PC-9 (cell line): ENCODE results near the gene DRD2. TPM values are rescaled to one million over a fixed set of nuclear protein-coding genes. Genes with fewer than 3 reads are reported as not detected.

Experiments used
- BruUV-seq: library from RNA; stranded (reverse); fragments of 400-500 nt; replicated peaks from 2 replicates; lab custom pipeline; 2021; lab: Mats Ljungman, UMichigan
- CTCF ChIA-PET: fragments of 300-600 bp; sonication (Branson Sonifier 250); formaldehyde crosslinking; loops from one replicate; lab custom pipeline; 2022; ENCODE audit warnings: antibody characterized with exemption; lab: Charles Lee
- POLR2A ChIA-PET: fragments of 300-600 bp; sonication (Branson Sonifier 250); formaldehyde crosslinking; loops from one replicate; lab custom pipeline; 2022; ENCODE audit warnings: antibody characterized with exemption; ENCODE audit not compliant: unreplicated experiment; lab: Charles Lee
- DNase-seq, 2 experiments: peaks; one replicate each; pipeline versions ENCODE4 v3.0.0 to v3.0.0-alpha.2; 2015 to 2022; ENCODE audit warnings: mixed read lengths in 1 of 2
- H2AFZ ChIP-seq: fragments of 200-600 bp; sonication (generic); 2 replicates; pipeline ENCODE4 v1.8.1; 2017; ENCODE audit warnings: antibody characterized with exemption
- H3F3A ChIP-seq: fragments of 200-600 bp; sonication (generic); 2 replicates; pipeline ENCODE4 v1.8.1; 2017; ENCODE audit warnings: antibody characterized with exemption, mild to moderate bottlenecking, low read depth; ENCODE audit not compliant: insufficient read depth
- H3K27ac ChIP-seq: fragments of 200-600 bp; sonication (generic); 2 replicates; pipeline ENCODE4 v1.6.1; 2016; ENCODE audit warnings: mixed run types
- H3K27me3 ChIP-seq: fragments of 200-600 bp; sonication (generic); 2 replicates; pipeline ENCODE4 v1.6.1; 2016; ENCODE audit warnings: low read depth, mixed run types; ENCODE audit not compliant: insufficient read depth
- H3K36me3 ChIP-seq: fragments of 200-600 bp; sonication (generic); 2 replicates; pipeline ENCODE4 v1.6.1; 2016; ENCODE audit warnings: low read depth, mixed run types
- H3K4me1 ChIP-seq: fragments of 200-600 bp; sonication (generic); replicated peaks from 2 replicates; pipeline ENCODE4 v1.6.1; 2016; ENCODE audit warnings: mixed run types; ENCODE audit not compliant: insufficient read depth
- H3K4me2 ChIP-seq: fragments of 200-600 bp; sonication (generic); 2 replicates; pipeline ENCODE4 v1.6.1; 2017; ENCODE audit warnings: mixed run types
- H3K4me3 ChIP-seq: fragments of 200-600 bp; sonication (generic); 2 replicates; pipeline ENCODE4 v1.6.1; 2016; ENCODE audit warnings: mixed run types
- H3K79me2 ChIP-seq: fragments of 200-600 bp; sonication (generic); 2 replicates; pipeline ENCODE4 v1.6.1; 2017; ENCODE audit warnings: low read depth, mixed run types
- H3K9me2 ChIP-seq: fragments of 200-600 bp; sonication (generic); 2 replicates; pipeline ENCODE4 v1.8.1; 2017; ENCODE audit warnings: mild to moderate bottlenecking; ENCODE audit not compliant: insufficient read depth
- H3K9me3 ChIP-seq: fragments of 200-600 bp; sonication (generic); 2 replicates; pipeline ENCODE4 v1.8.1; 2016; ENCODE audit warnings: low read depth; ENCODE audit not compliant: insufficient read depth
- H4K20me1 ChIP-seq: fragments of 200-600 bp; sonication (generic); 2 replicates; pipeline ENCODE4 v1.8.1; 2017; ENCODE audit not compliant: insufficient read depth
- EZH2 ChIP-seq: fragments of 200-600 bp; sonication (generic); IDR thresholded peaks from 2 replicates; pipeline ENCODE4 v1.8.0; 2017; ENCODE audit warnings: antibody characterized with exemption, low read depth
- intact Hi-C: fragments of 100-400 bp; cut with micrococcal nuclease; formaldehyde crosslinking; loops from one replicate; pipeline ENCODE4 v1.10.0; 2022; ENCODE audit not compliant: unreplicated experiment
- total RNA-seq: library from RNA; stranded (reverse); gene quantifications from 2 replicates; pipeline ENCODE4 v1.2.3, GENCODE V29; 2021
- TF ChIP-seq, protein P1 (sequence below): fragments of 200-600 bp; sonication (generic); conservative IDR thresholded peaks from 2 replicates; pipeline ENCODE4 v1.6.1; 2017; ENCODE audit warnings: mixed run types, antibody characterized with exemption, mild to moderate bottlenecking, moderate library complexity

Gene DRD2
- total RNA-seq, 1 experiment from 2014 or later = not detected

GRCh38 chr11:113384551-113384950, 90.6 kb downstream of the DRD2 start:
- Histone ChIP-seq H3K27ac (peak overlapping the region; percentile 50), H3F3A (peaks cover 12% of the 10 kb centered on the region), H3K36me3 (no peaks in the 10 kb centered on the region), H3K9me2 (no peaks in the 10 kb centered on the region), H3K79me2 (no peaks in the 10 kb centered on the region), H3K27me3 (peaks cover 17% of the 10 kb centered on the region), H3K4me2 (no peak overlapping the region; the same call in 1 of the 2 replicates), H3K4me3 (no peak overlapping the region), H4K20me1 (no peaks in the 10 kb centered on the region), H3K9me3 (no peaks in the 10 kb centered on the region), H2AFZ (no peak overlapping the region), H3K4me1 (peaks cover 19% of the 10 kb centered on the region)
- ChIA-PET CTCF (no interaction called here), POLR2A (interaction anchor here (0.7 kb wide), 1 partner anchor 17 kb away, joined by 3 read pairs; no protein-coding TSS in a partner anchor)
- intact Hi-C loops = no loop called here
- BruUV-seq = no TSS peak
- no peak for TF ChIP-seq EZH2
- TF ChIP-seq, protein P1, sequence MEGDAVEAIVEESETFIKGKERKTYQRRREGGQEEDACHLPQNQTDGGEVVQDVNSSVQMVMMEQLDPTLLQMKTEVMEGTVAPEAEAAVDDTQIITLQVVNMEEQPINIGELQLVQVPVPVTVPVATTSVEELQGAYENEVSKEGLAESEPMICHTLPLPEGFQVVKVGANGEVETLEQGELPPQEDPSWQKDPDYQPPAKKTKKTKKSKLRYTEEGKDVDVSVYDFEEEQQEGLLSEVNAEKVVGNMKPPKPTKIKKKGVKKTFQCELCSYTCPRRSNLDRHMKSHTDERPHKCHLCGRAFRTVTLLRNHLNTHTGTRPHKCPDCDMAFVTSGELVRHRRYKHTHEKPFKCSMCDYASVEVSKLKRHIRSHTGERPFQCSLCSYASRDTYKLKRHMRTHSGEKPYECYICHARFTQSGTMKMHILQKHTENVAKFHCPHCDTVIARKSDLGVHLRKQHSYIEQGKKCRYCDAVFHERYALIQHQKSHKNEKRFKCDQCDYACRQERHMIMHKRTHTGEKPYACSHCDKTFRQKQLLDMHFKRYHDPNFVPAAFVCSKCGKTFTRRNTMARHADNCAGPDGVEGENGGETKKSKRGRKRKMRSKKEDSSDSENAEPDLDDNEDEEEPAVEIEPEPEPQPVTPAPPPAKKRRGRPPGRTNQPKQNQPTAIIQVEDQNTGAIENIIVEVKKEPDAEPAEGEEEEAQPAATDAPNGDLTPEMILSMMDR = no peak
- DNase-seq = peak; percentile 81 to 98

- no TSS peak for BruUV-seq
- intact Hi-C loops = no loop called here
- H3K27me3 ChIP-seq = no peaks in the 10 kb centered on the region; the same call in 1 of the 2 replicates
- no peak for TF ChIP-seq EZH2
- TF ChIP-seq, protein P1 = no peak
- no peaks in the 10 kb centered on the region for H3K9me3 ChIP-seq
- no peak overlapping the region for H3K4me2 ChIP-seq
- H3K79me2 ChIP-seq = no peaks in the 10 kb centered on the region
- H2AFZ ChIP-seq = no peak overlapping the region
- no peak overlapping the region for H3K27ac ChIP-seq
- no peaks in the 10 kb centered on the region for H3K9me2 ChIP-seq
- H3K4me1 ChIP-seq = peaks cover 19% of the 10 kb centered on the region
- ChIA-PET POLR2A (no interaction called here), CTCF (no interaction called here)
- H4K20me1 ChIP-seq = no peaks in the 10 kb centered on the region
- peaks cover 12% of the 10 kb centered on the region for H3F3A ChIP-seq
- H3K36me3 ChIP-seq = no peaks in the 10 kb centered on the region
- H3K4me3 ChIP-seq = no peak overlapping the region
- DNase-seq = no peak
These were observed 93.1 kb downstream of the DRD2 start for GRCh38 chr11:113382121-113382520.

- no TSS peak for BruUV-seq
- Histone ChIP-seq H3K9me3 (no peaks in the 10 kb centered on the region), H3K79me2 (no peaks in the 10 kb centered on the region), H3K4me2 (no peak overlapping the region), H3K27me3 (no peaks in the 10 kb centered on the region), H3K27ac (no peak overlapping the region), H4K20me1 (no peaks in the 10 kb centered on the region), H3K4me1 (peaks cover 1% of the 10 kb centered on the region; the same call in 1 of the 2 replicates), H3F3A (peaks cover 3% of the 10 kb centered on the region; the same call in 1 of the 2 replicates), H3K4me3 (no peak overlapping the region), H3K36me3 (no peaks in the 10 kb centered on the region), H2AFZ (no peak overlapping the region), H3K9me2 (no peaks in the 10 kb centered on the region)
- ChIA-PET CTCF (no interaction called here), POLR2A (no interaction called here)
- intact Hi-C loops = no loop called here
- DNase-seq = no peak
- TF ChIP-seq, protein P1 = no peak
- no peak for TF ChIP-seq EZH2
These were observed 96.5 kb downstream of the DRD2 start for GRCh38 chr11:113378692-113379091.
